Measurements from ENCODE around the gene INSR. TPM values are rescaled to one million over a fixed set of nuclear protein-coding genes. Genes with fewer than 3 reads are reported as not detected.

INSR gene
- 6.8 TPM for polyA plus RNA-seq (2013, experiment 1 of 2)
- polyA plus RNA-seq (2013, experiment 2 of 2), result 9.5 TPM

DNA sequence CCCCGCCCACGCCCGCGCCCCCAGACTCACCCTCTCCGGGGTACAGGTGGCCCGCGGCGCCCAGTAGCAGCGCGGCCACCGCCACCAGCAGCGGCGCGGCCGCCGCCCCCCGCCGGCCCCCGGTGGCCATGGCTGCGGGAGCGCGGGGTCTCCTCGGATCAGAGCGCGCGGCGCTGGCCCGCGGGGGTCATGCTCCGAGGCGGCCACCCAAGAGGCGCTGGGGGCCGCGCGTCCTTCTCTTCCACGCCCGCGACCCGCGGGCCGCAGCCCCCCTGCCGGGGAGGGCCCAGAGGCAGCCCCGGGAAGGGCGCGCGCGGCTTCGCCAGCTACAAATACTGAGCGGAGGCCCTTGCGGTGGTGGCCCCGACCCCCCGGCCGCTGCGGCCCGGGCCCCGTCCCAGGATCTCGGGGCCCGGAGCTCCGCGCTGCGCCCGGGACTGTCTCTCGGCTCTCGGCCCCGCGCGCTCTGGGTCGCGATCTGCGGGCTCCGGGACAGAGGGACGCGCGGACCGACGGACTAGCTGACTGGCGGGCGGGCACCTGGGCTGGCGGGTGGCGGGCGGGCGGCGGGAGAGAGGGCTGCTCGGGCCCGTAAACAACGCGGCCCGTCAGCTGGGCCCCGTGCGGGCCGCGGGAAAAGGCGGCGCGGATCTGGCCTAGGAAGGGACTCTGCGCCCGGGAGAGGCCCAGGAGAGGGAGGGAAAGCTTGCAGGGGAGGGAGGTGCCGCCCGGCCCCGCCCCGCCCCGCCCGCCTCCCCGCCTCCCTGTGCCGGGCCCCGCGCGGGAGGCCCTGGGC, at the start of gene INSR:
INSR (minus strand) TSS at position 653 of the 796 bp plus-strand sequence; CDS start at position 130, 523 bp downstream.
- Histone ChIP-seq H3K27ac (ENCODE audit: low read depth, low read length) (no peak within 1 kb of the TSS; the same call in 1 of the 2 replicates), H3K36me3 (ENCODE audit: insufficient read depth, low read length) (no peaks in the 10 kb centered on the region), H3K9me3 (ENCODE audit: insufficient read depth, low read depth, low read length) (no peaks in the 10 kb centered on the region), H3K4me3 (ENCODE audit: low read length) (peak within 1 kb of the TSS; percentile 69), H3K4me1 (ENCODE audit: insufficient read depth, low read length) (no peaks in the 10 kb centered on the region), H3K27me3 (ENCODE audit: insufficient read depth, low read length) (peaks cover 21% of the 10 kb centered on the region), H3K9ac (ENCODE audit: low read depth, low read length) (peak within 1 kb of the TSS; percentile 71)
- under 1% methylated on average over 108 of the region's 108 CpGs for whole genome bisulfite sequencing

DNA sequence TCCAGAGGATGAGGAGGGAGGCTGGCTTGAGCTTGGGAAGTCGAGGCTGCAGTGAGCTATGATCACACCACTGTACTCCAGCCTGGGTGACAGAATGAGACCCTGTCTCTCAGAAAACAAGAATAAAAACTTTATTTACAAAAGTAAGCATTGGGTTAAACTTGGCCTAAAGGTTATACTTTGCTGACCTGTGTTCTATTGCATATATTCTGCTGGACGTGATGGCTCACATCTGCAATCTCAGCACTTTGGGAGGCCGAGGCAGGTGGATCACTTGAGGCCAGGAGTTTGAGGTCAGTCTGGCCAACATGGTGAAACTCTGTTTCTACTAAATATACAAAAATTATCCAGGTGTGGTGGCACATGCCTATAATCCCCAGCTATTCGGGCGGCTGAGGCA, 47.9 kb upstream of the INSR start:
- Histone ChIP-seq H3K9ac (ENCODE audit: low read depth, low read length) (no peak overlapping the region), H3K4me3 (ENCODE audit: low read length) (no peak overlapping the region), H3K27ac (ENCODE audit: low read depth, low read length) (no peak overlapping the region), H3K9me3 (ENCODE audit: insufficient read depth, low read depth, low read length) (no peaks in the 10 kb centered on the region), H3K4me1 (ENCODE audit: insufficient read depth, low read length) (no peaks in the 10 kb centered on the region), H3K36me3 (ENCODE audit: insufficient read depth, low read length) (no peaks in the 10 kb centered on the region), H3K27me3 (ENCODE audit: insufficient read depth, low read length) (no peaks in the 10 kb centered on the region)
- 91% methylated on average over 5 of the region's 5 CpGs for WGBS

DNA sequence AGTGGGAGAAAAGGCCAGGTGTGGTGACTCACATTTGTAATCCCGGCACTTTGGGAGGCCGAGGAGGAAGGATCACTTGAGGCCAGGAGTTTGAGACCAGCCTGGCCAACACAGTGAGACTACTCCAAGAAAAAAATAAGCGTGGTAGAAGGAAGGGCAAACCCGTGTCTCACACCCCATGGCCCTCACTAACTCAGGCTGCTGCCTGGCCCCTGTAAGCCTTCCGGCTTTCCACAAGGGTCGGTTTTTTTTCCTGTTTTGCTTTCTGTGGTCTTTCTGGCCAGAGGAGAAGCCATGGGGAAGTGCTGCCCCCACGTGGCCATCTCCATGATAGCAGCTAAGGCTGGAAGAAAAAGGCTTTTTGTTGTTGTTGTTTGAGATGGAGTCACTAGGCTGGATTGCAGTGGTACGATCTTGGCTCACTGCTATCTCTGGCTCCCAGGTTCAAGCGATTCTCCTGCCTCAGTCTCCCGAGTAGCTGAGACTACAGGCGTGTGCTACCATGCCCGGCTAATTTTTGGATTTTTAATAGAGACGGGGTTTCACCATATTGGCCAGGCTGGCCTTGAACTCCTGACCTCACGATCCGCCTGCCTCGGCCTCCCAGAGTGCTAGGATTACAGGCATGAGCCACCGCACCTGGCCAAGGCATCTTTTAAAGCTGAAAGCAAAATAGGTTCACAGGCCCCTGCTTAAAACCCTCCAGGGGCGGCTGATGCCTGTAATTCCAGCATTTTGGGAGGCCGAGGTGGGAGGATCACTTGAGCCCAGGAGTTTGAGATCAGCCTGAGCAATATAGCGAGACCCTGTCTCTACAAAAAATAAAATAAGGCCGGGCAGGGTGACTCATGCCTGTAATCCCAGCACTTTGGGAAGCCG, 47.0 kb upstream of the INSR start:
- Histone ChIP-seq H3K27ac (ENCODE audit: low read depth, low read length) (no peak overlapping the region), H3K4me1 (ENCODE audit: insufficient read depth, low read length) (no peaks in the 10 kb centered on the region), H3K9me3 (ENCODE audit: insufficient read depth, low read depth, low read length) (no peaks in the 10 kb centered on the region), H3K4me3 (ENCODE audit: low read length) (no peak overlapping the region), H3K9ac (ENCODE audit: low read depth, low read length) (no peak overlapping the region), H3K36me3 (ENCODE audit: insufficient read depth, low read length) (no peaks in the 10 kb centered on the region), H3K27me3 (ENCODE audit: insufficient read depth, low read length) (no peaks in the 10 kb centered on the region)
- 54% methylated on average over 22 of the region's 22 CpGs for WGBS

DNA sequence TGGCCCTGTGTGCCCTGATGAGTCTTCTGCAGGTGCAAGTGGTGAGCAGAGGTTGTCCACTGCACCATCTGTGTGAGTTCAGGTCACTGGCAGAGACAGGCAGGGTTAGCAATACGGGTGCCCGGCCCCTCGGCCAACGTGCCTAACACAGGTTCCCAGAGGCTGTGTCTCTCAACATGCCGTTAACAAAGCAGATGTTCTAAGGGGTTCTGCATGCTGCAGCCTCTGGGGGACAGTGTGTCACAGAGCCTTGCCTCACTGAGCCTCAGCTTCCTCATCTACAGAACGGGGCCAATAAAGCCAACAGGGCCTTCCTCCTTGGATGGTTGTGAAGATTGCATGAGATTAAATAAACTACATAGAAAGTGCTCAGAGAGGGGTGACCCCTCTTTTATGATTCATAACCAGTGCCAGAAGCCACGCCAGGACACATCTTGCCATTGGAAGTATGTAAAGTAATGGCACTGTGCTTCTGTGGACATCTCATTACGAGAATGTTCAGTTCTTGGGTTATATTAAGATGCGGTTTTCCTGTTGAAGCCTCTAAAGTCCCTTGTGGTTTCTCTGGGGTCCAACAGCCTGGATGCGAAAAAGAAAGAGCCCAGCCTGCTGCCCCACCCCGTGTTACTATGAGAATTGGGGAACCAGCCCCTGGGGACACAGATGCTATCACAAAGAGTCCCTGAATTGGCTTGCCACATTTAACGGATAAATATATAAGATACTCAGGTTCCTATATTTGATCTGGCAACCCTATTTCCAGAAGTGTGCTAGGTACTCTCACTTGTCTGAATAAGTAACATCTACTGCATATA, 43.4 kb upstream of the INSR start:
- Histone ChIP-seq H3K36me3 (ENCODE audit: insufficient read depth, low read length) (no peaks in the 10 kb centered on the region), H3K9me3 (ENCODE audit: insufficient read depth, low read depth, low read length) (no peaks in the 10 kb centered on the region), H3K9ac (ENCODE audit: low read depth, low read length) (no peak overlapping the region), H3K27me3 (ENCODE audit: insufficient read depth, low read length) (no peaks in the 10 kb centered on the region), H3K27ac (ENCODE audit: low read depth, low read length) (no peak overlapping the region), H3K4me1 (ENCODE audit: insufficient read depth, low read length) (no peaks in the 10 kb centered on the region), H3K4me3 (ENCODE audit: low read length) (no peak overlapping the region)
- WGBS, result 87% methylated on average over 12 of the region's 12 CpGs

DNA sequence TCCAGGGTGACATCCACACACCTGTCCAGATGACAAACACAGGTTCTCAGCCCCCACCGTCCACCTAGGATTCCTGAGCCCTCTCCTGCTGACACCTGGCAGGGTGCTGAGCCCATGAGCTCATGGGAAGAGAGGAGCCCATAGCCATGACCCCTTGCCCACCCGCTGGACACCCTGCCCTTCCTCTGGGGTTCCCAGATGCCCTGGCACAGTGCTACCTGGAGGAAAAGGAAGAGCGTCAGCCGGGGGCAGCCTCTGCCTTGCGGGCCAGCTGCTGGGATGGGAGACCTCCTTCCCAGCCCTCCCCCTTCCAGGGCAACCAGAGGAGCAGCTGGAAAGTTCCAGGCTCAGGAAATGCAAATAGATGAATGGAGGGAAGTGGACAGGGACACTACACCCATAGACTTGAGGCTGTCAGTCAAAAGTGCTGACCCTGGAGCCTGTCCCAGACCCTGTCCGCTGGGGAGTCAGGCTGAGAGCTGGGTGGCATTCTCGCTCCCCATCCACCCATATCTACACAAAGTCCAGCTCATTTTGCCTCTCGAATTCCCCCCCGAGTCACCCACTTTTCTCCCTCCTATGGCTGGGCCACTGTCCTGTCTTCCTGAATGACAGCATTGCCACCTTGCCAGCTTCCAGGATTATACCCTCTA, 42.2 kb upstream of the INSR start:
- Histone ChIP-seq H3K27ac (ENCODE audit: low read depth, low read length) (no peak overlapping the region), H3K9me3 (ENCODE audit: insufficient read depth, low read depth, low read length) (no peaks in the 10 kb centered on the region), H3K4me3 (ENCODE audit: low read length) (no peak overlapping the region), H3K36me3 (ENCODE audit: insufficient read depth, low read length) (no peaks in the 10 kb centered on the region), H3K4me1 (ENCODE audit: insufficient read depth, low read length) (no peaks in the 10 kb centered on the region), H3K27me3 (ENCODE audit: insufficient read depth, low read length) (no peaks in the 10 kb centered on the region), H3K9ac (ENCODE audit: low read depth, low read length) (no peak overlapping the region)
- WGBS, result 89% methylated on average over 8 of the region's 9 CpGs

DNA sequence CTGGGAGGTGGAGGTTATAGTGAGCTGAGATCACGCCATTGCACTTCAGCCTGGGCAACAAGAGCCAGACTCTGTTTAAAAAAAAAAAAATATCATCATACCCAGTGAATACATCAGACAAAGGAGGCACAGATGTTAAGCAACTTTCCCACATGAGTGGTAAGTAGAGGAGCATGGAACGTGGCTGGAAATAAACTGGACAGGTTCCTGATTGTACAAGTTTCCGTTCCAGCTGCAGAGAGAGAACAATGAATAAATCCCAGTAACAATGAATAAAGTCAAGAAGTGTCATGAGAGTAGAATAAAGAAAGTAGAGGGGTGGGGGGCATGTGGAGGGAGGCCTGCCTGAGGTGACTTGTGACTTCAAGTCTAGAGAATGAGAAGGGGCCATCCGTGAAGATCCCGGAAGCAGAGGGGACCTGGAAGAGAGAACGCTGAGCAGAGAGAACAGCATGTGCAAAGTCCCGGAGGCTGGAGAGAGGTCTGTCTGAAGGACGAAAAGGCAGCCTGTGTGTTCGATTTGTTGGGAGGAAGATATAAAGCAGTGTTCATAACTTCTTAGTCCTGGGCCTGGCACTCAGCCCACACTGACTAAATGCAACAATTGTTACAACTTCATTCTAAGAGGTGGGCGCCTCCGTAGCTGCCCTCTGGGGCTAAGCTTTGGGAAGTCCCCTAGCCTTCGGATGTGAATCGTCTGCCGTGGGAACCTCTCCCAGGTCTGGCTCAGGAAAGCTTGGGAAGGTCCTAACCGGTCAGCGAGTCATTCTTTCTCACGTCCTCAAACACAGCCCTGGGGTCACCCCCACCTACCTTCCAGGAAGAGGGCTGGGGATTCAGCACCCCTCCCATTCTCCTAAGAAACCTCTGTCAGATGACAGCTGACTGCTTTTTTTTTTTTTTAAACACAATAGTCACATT, 39.2 kb upstream of the INSR start:
- Histone ChIP-seq H3K27ac (ENCODE audit: low read depth, low read length) (no peak overlapping the region), H3K4me1 (ENCODE audit: insufficient read depth, low read length) (no peaks in the 10 kb centered on the region), H3K9ac (ENCODE audit: low read depth, low read length) (no peak overlapping the region)

DNA sequence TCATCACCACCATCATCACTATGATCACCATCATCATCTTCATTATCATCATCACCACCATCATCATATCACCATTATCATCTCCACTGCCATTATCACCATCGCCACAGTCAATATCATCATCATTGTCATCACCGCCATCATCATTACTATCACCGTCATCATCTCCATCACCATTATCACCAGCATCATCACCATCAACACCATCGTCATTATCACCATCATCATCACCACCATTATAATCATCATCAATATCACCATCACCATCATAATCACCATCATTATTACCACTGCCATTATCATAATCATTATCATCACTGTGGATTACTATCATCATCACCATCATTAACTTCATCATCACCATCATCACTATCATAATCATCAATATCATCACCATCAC, 37.2 kb upstream of the INSR start:
- no peaks in the 10 kb centered on the region for H3K36me3 ChIP-seq (ENCODE audit: insufficient read depth, low read length)
- WGBS, result 93% methylated on average over 4 of the region's 4 CpGs
- no peak overlapping the region for H3K9ac ChIP-seq (ENCODE audit: low read depth, low read length)
- H3K9me3 ChIP-seq (ENCODE audit: insufficient read depth, low read depth, low read length), result no peaks in the 10 kb centered on the region; the same call in 1 of the 2 replicates
- no peaks in the 10 kb centered on the region for H3K4me1 ChIP-seq (ENCODE audit: insufficient read depth, low read length)
- no peaks in the 10 kb centered on the region for H3K27me3 ChIP-seq (ENCODE audit: insufficient read depth, low read length)
- H3K27ac ChIP-seq (ENCODE audit: low read depth, low read length), result no peak overlapping the region
- no peak overlapping the region for H3K4me3 ChIP-seq (ENCODE audit: low read length)

More for the DNA sequence above, 39.2 kb upstream of the INSR start:
- Histone ChIP-seq H3K4me3 (ENCODE audit: low read length) (no peak overlapping the region), H3K9me3 (ENCODE audit: insufficient read depth, low read depth, low read length) (no peaks in the 10 kb centered on the region; the same call in 1 of the 2 replicates), H3K27me3 (ENCODE audit: insufficient read depth, low read length) (no peaks in the 10 kb centered on the region), H3K36me3 (ENCODE audit: insufficient read depth, low read length) (no peaks in the 10 kb centered on the region)
- WGBS, result 84% methylated on average over 16 of the region's 17 CpGs

DNA sequence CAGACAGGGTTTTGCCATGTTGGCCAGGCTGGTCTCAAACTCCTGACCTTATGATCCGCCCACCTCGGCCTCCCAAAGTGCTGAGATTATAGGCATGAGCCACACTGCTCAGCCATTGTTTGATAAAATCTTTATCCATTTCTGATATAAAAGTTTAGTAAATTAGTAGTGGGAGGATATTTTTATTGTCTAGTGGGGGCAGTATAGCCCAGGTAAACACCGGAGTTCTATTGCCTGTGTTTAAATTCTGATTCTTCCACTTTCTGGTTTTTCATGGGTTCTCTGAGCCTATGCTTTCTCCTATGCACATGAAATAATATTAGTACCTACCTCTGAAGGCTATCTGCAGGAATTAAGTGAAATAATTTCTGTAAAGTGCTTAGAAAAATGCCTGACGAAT, 34.4 kb upstream of the INSR start:
- Histone ChIP-seq H3K27ac (ENCODE audit: low read depth, low read length) (no peak overlapping the region), H3K9ac (ENCODE audit: low read depth, low read length) (no peak overlapping the region), H3K36me3 (ENCODE audit: insufficient read depth, low read length) (no peaks in the 10 kb centered on the region), H3K9me3 (ENCODE audit: insufficient read depth, low read depth, low read length) (peaks cover 7% of the 10 kb centered on the region), H3K27me3 (ENCODE audit: insufficient read depth, low read length) (no peaks in the 10 kb centered on the region), H3K4me1 (ENCODE audit: insufficient read depth, low read length) (no peaks in the 10 kb centered on the region), H3K4me3 (ENCODE audit: low read length) (no peak overlapping the region)
- 90% methylated on average over 4 of the region's 4 CpGs for WGBS

DNA sequence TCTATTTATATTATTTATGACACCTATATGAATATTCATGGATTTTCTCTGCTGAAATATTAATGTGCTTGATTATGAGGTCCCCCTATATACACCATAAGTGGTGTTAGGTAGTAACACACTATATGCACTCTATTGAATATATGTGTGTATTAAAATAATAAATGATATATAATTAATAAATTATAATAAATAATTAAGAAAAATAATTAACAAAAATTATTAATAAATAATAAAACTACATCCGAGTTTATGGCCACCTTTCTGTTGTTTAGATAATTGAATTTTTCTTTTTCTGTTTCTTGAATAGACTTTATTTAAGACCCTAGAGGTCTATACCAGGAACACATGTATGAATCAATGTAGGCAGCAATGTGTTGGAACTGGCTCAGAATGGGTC, 33.6 kb upstream of the INSR start:
- Histone ChIP-seq H3K4me1 (ENCODE audit: insufficient read depth, low read length) (no peaks in the 10 kb centered on the region), H3K9ac (ENCODE audit: low read depth, low read length) (no peak overlapping the region), H3K36me3 (ENCODE audit: insufficient read depth, low read length) (no peaks in the 10 kb centered on the region), H3K9me3 (ENCODE audit: insufficient read depth, low read depth, low read length) (peaks cover 7% of the 10 kb centered on the region), H3K27ac (ENCODE audit: low read depth, low read length) (no peak overlapping the region), H3K27me3 (ENCODE audit: insufficient read depth, low read length) (no peaks in the 10 kb centered on the region), H3K4me3 (ENCODE audit: low read length) (no peak overlapping the region)
- WGBS, result no CpG with 5 or more reads among the region's 1 CpG

Measured in HUES64 (cell line).